Activated B cell treated with CpG ODN at 0.5 μM for 24 hours (primary cell): Measurements from ENCODE around the gene PAGR1. TPM values are rescaled to one million over a fixed set of nuclear protein-coding genes. Genes with fewer than 3 reads are reported as not detected.

Source experiments
- ATAC-seq: fragments of 200-7000 bp; cut with Tn5 transposase; one replicate; pipeline ENCODE4 v1.10.0; 2021; ENCODE audit warnings: low read depth, mild to moderate bottlenecking, moderate library complexity
- CTCF ChIA-PET: fragments of 350-600 bp; sonication (Branson Sonifier 250); formaldehyde crosslinking; loops from one replicate; lab custom pipeline; 2021; ENCODE audit warnings: antibody characterized with exemption; lab: Charles Lee
- POLR2A ChIA-PET: fragments of 350-600 bp; sonication (Branson Sonifier 250); formaldehyde crosslinking; loops from one replicate; lab custom pipeline; 2021; ENCODE audit warnings: antibody characterized with exemption; lab: Charles Lee
- DNase-seq: peaks from one replicate; pipeline ENCODE4 v3.0.0; 2022
- H3K27ac Mint-ChIP-seq: one replicate; pipeline ENCODE4 v1.8.0; 2020; ENCODE audit warnings: mixed read lengths
- H3K27me3 Mint-ChIP-seq: one replicate; pipeline ENCODE4 v1.8.0; 2021; ENCODE audit warnings: mixed read lengths
- H3K36me3 Mint-ChIP-seq: one replicate; pipeline ENCODE4 v1.8.0; 2021; ENCODE audit warnings: low read depth, mixed read lengths
- H3K4me1 Mint-ChIP-seq: one replicate; pipeline ENCODE4 v1.8.0; 2021; ENCODE audit warnings: mixed read lengths
- H3K4me3 Mint-ChIP-seq: one replicate; pipeline ENCODE4 v1.8.0; 2020; ENCODE audit warnings: mild to moderate bottlenecking, mixed read lengths
- H3K9me3 Mint-ChIP-seq: one replicate; pipeline ENCODE4 v1.8.0; 2020; ENCODE audit warnings: mixed read lengths
- intact Hi-C: fragments of 100-400 bp; cut with micrococcal nuclease; formaldehyde crosslinking; loops from one replicate; pipeline ENCODE4 v1.15.1; 2024
- total RNA-seq: library from RNA; stranded (reverse); gene quantifications from 2 replicates; pipeline ENCODE4 v1.2.3, GENCODE V29; 2022
- TF ChIP-seq, protein P1 (sequence below): fragments of 200-600 bp; IDR thresholded peaks from one replicate; pipeline ENCODE4 v1.8.0; 2022; ENCODE audit warnings: antibody characterized with exemption, mild to moderate bottlenecking

Gene PAGR1
- total RNA-seq, 1 donor from 2014 or later, result 18.6 TPM

- ChIA-PET POLR2A (interaction anchor here (0.5 to 5.5 kb wide), 14 partner anchors 11 to 610 kb away, joined by 3 to 147 read pairs (median 6); partner anchors contain the start of genes ALDOA, KCTD13, KIF22 and MVP), CTCF (interaction anchor here (0.8 to 2.8 kb wide), 10 partner anchors 9 to 199 kb away, joined by 3 to 43 read pairs (median 8); partner anchors contain the start of genes KIF22, MVP, PAGR1 and TAOK2)
- H3K27me3 Mint-ChIP-seq, result no peaks in the 10 kb centered on the region
- DNase-seq, result peak; percentile 74
- TF ChIP-seq, protein P1, sequence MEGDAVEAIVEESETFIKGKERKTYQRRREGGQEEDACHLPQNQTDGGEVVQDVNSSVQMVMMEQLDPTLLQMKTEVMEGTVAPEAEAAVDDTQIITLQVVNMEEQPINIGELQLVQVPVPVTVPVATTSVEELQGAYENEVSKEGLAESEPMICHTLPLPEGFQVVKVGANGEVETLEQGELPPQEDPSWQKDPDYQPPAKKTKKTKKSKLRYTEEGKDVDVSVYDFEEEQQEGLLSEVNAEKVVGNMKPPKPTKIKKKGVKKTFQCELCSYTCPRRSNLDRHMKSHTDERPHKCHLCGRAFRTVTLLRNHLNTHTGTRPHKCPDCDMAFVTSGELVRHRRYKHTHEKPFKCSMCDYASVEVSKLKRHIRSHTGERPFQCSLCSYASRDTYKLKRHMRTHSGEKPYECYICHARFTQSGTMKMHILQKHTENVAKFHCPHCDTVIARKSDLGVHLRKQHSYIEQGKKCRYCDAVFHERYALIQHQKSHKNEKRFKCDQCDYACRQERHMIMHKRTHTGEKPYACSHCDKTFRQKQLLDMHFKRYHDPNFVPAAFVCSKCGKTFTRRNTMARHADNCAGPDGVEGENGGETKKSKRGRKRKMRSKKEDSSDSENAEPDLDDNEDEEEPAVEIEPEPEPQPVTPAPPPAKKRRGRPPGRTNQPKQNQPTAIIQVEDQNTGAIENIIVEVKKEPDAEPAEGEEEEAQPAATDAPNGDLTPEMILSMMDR, result no peak
- peaks cover 60% of the 10 kb centered on the region for H3K4me1 Mint-ChIP-seq
- intact Hi-C loops, result loop anchor here (1.0 to 2.0 kb wide), 6 partner anchors 9 to 225 kb away; partner anchors contain the start of genes KIF22, MVP and PAGR1
- H3K4me3 Mint-ChIP-seq, result peak overlapping the region; percentile 80
- peak; percentile 29 for ATAC-seq
- peak overlapping the region; percentile 81 for H3K27ac Mint-ChIP-seq
- H3K36me3 Mint-ChIP-seq, result peaks cover 28% of the 10 kb centered on the region
- no peaks in the 10 kb centered on the region for H3K9me3 Mint-ChIP-seq
These were observed 8.3 kb upstream of the PAGR1 start for GRCh38 chr16:29807426-29808218.

DNA sequence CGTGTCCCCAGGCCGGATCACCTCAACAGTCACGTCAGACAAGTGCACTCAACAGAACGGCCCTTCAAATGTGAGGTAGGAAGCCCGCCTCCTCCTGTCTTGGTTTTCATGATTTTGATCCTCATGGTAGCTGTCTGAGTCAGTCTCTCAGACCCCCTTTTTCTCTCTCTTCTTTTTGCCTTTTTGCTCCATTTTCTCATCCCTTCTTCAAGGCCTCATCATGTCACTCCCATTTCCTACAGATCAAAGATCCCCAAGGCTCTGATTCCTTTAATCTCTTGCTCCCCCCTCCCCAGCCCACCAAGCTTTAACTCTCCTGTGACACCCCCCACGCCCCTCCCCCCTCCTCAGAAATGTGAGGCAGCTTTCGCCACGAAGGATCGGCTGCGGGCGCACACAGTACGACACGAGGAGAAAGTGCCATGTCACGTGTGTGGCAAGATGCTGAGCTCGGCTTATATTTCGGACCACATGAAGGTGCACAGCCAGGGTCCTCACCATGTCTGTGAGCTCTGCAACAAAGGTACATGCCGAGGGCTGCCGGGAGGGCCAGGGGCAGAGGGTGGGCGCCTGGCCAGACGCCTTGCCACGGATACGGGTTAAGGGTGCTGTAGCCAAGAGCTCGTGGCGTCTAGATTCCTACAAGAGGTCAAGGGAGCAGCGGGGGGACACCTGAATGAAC lies 7.6 kb upstream of the PAGR1 start:
- ATAC-seq (no peak), DNase-seq (no peak)
- CTCF ChIA-PET, result interaction anchor here (0.8 to 2.8 kb wide), 11 partner anchors 8 to 198 kb away, joined by 3 to 43 read pairs (median 7); partner anchors contain the start of genes KIF22, MVP, PAGR1 and TAOK2
- intact Hi-C loops, result no loop called here
- Mint-ChIP-seq H3K4me1 (peaks cover 59% of the 10 kb centered on the region), H3K27me3 (no peaks in the 10 kb centered on the region), H3K36me3 (peaks cover 26% of the 10 kb centered on the region), H3K9me3 (no peaks in the 10 kb centered on the region), H3K4me3 (peak overlapping the region; percentile 80), H3K27ac (peak overlapping the region; percentile 81)
- POLR2A ChIA-PET, result interaction anchor here (0.6 to 5.5 kb wide), 10 partner anchors 11 to 609 kb away, joined by 3 to 147 read pairs (median 8); partner anchors contain the start of genes ALDOA, KCTD13, KIF22 and MVP
- TF ChIP-seq, protein P1, result no peak

GRCh38 chr16:29809031-29809747 lies 6.8 kb upstream of the PAGR1 start:
- ChIA-PET POLR2A (interaction anchor here (0.6 to 5.5 kb wide), 3 partner anchors 10 to 196 kb away, joined by 7 to 147 read pairs (median 8); partner anchors contain the start of genes MVP and PAGR1), CTCF (interaction anchor here (1.1 to 2.8 kb wide), 6 partner anchors 7 to 164 kb away, joined by 3 to 43 read pairs (median 10); partner anchors contain the start of genes PAGR1 and TAOK2)
- H3K9me3 Mint-ChIP-seq, result no peaks in the 10 kb centered on the region
- H3K36me3 Mint-ChIP-seq, result peaks cover 26% of the 10 kb centered on the region
- H3K4me1 Mint-ChIP-seq, result peaks cover 54% of the 10 kb centered on the region
- H3K27ac Mint-ChIP-seq, result peak overlapping the region; percentile 2
- TF ChIP-seq, protein P1, result no peak
- intact Hi-C loops, result no loop called here
- H3K27me3 Mint-ChIP-seq, result no peaks in the 10 kb centered on the region
- no peak for DNase-seq
- no peak overlapping the region for H3K4me3 Mint-ChIP-seq
- no peak for ATAC-seq

DNA sequence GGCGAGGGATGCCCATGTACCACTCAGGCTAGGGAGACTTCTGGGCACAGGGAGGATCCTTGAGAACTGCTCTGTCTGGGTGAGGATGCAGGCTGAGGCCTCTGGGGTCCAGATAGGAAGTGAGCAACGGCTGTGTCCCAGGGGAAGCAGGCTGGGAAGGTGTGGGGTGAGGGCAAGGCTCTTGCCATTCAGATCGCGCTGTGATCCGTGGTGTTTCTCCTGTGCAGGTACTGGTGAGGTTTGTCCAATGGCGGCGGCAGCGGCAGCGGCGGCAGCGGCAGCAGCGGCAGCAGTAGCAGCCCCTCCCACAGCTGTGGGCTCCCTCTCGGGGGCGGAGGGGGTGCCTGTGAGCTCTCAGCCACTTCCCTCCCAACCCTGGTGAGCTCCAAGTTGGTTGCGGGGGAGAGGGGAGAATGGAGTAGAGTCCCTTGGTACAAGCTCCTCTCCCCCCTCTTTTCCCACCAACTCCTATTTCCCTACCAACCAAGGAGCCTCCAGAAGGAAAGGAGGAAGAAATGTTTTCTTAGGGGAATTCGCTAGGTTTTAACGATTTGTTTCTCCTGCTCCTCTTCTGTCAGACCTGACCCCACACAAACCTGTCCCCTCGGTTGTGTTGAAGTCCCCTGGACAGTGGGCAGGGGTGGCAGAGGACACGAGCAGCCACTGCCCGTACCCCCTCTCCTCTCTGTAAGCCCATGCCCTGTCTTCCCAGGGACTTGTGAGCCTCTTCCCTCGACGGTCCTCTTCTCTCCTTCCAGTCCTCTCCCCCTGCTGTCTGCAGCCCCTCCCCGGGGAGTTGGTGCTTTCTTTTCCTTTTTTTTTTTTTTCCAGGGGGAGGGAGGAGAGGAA lies 5.9 kb upstream of the PAGR1 start:
- no peaks in the 10 kb centered on the region for H3K27me3 Mint-ChIP-seq
- H3K9me3 Mint-ChIP-seq, result no peaks in the 10 kb centered on the region
- TF ChIP-seq, protein P1, result no peak
- H3K27ac Mint-ChIP-seq, result no peak overlapping the region
- POLR2A ChIA-PET, result interaction anchor here (0.6 to 5.5 kb wide), 4 partner anchors 9 to 109 kb away, joined by 4 to 147 read pairs (median 6); partner anchors contain the start of genes KIF22, MVP and PAGR1
- H3K4me3 Mint-ChIP-seq, result peak overlapping the region; percentile 80
- CTCF ChIA-PET, result interaction anchor here (1.2 kb wide), 1 partner anchor 38 kb away, joined by 4 read pairs; no protein-coding TSS in a partner anchor
- peaks cover 26% of the 10 kb centered on the region for H3K36me3 Mint-ChIP-seq
- peaks cover 51% of the 10 kb centered on the region for H3K4me1 Mint-ChIP-seq
- ATAC-seq, result no peak
- intact Hi-C loops, result loop anchor here (2.0 kb wide), 1 partner anchor 211 kb away; no protein-coding TSS in a partner anchor
- DNase-seq, result no peak
